OCI-LY7 (cell line): Measurements from ENCODE around the gene SRC.

Experiments used
- EZH2phosphoT487 ChIP-seq: fragments of 200-600 bp; sonication (generic); IDR thresholded peaks from 2 replicates; pipeline ENCODE4 v1.6.1; 2018; ENCODE audit warnings: low read depth, borderline replicate concordance, mild to moderate bottlenecking, mixed run types, antibody characterized with exemption, low read length, moderate library complexity, mixed read lengths
- TF ChIP-seq, protein P1 (sequence below): fragments of 200-600 bp; sonication (generic); conservative IDR thresholded peaks from 2 replicates; pipeline ENCODE4 v1.5.1; 2014; ENCODE audit warnings: mild to moderate bottlenecking, antibody characterized with exemption, low read length, moderate library complexity, mixed read lengths

GRCh38 chr20:37348792-37349516 is 3.0 kb downstream of the SRC start:
- TF ChIP-seq, protein P1, sequence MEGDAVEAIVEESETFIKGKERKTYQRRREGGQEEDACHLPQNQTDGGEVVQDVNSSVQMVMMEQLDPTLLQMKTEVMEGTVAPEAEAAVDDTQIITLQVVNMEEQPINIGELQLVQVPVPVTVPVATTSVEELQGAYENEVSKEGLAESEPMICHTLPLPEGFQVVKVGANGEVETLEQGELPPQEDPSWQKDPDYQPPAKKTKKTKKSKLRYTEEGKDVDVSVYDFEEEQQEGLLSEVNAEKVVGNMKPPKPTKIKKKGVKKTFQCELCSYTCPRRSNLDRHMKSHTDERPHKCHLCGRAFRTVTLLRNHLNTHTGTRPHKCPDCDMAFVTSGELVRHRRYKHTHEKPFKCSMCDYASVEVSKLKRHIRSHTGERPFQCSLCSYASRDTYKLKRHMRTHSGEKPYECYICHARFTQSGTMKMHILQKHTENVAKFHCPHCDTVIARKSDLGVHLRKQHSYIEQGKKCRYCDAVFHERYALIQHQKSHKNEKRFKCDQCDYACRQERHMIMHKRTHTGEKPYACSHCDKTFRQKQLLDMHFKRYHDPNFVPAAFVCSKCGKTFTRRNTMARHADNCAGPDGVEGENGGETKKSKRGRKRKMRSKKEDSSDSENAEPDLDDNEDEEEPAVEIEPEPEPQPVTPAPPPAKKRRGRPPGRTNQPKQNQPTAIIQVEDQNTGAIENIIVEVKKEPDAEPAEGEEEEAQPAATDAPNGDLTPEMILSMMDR, result no peak
- TF ChIP-seq EZH2phosphoT487, result no peak
